GM21390 (cell line): Measurements from ENCODE around the gene WDR3.

Experiments
- ATAC-seq: cut with Tn5 transposase; IDR thresholded peaks from one replicate; pipeline ENCODE4 v1.9.1; 2021; ENCODE audit not compliant: unreplicated experiment

Gene WDR3

DNA sequence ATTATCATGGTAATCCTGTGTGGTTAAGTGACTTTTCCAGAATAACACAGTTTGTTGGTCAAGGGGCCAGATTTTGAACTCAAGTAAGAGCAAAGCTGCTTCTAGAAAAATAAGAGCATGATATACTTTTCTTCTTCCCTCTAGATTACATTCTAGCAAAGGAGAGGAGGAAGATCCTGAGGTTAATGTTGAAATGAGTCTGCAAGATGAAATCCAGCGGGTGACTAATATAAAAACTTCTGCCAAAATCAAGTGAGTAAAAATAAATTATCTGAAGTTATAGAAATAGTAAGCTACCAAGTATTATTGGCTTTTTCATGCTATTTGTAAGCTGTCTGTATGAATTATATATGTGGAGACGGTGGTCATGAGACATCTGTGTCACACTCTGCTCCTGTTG lies 12.8 kb downstream of the WDR3 start:
- no peak for ATAC-seq

DNA sequence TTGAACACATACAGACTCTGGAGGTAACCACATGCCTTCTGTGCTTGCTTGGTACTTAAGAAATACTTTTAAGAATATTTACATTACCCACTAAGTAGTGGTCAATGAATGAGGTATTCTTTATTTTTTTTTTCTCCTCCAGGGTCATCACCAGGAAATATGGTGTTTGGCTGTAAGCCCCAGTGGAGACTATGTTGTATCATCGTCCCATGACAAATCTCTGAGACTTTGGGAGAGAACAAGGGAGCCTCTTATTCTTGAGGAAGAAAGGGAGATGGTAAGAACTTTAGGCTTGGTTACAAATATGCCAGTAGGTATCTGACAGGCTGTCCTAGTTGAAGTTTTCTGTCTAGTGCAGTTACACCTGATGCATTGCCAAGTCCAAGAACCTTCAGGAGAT lies 22.8 kb downstream of the WDR3 start:
- ATAC-seq, result no peak

DNA sequence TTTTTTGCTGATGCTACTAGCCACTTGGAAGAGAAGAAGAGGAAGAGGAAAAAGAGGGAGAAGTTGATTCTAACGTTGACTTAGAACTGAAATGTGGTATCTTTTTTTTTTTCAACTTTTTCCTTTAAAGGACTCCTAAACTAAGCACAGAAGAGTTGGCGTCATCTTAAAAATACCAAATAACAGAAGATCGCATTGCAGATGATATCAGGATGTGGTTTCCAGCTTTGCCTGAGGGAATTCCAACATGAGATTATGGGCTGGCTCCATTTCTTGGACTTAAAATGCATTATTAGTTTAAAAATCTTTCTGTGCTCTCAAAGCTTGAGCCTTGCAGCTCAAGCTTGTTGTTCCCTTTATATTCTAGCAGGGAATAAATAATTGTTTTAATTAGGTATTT lies 29.8 kb downstream of the WDR3 start:
- no peak for ATAC-seq

DNA sequence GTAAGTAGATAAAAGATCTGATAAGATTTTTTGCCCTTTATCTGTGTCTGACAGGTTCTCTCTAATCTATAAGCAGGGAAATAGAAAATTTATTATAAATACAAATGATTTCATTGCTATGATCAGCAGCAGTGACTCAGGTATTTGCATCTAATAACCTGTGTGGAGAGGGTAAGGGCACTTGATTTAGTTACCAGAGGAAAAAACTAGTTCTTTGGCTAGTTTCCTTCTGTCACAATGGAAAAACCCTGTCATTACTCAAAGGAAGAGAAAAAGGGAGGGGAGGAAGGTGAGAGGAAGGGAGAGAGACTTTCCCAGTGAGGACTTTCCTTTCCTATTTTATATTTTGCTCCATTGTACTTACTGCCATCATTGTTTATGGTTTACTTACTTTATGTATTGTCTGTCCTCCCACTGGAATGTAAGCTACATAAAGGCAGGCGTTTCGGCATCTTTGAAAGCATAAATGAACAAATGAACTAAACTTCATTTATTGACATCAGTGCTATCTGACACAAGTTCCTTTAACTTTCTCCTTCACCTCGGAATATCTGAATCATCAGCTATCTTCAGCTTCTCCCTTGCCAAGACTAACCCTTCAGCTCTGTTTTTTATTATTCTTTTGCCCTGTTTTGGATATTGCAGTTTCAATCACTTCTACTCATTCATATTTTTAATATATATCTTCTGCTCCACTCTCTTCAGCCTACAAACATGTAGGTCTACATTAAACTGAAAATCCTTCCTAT lies 34.9 kb downstream of the WDR3 start:
- no peak for ATAC-seq

DNA sequence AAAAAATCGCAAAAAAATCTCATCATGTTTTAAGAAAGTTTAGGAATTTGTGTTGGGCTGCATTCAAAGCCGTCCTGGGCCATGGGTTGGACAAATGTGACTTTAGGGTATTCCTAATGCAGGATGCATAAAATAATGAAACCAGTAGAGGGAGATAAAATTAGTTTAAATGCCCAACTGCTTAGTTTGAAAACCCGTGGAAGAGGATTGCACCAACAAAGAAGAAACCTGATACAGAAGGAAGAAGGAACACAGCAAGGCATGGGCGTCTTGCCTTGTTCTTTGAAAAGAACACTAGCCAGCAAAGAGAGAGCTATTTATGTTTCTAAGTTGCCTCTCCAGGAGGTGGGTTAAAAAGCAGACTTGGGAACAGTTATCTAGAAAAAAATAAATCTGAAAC lies 37.9 kb downstream of the WDR3 start:
- ATAC-seq, result no peak

DNA sequence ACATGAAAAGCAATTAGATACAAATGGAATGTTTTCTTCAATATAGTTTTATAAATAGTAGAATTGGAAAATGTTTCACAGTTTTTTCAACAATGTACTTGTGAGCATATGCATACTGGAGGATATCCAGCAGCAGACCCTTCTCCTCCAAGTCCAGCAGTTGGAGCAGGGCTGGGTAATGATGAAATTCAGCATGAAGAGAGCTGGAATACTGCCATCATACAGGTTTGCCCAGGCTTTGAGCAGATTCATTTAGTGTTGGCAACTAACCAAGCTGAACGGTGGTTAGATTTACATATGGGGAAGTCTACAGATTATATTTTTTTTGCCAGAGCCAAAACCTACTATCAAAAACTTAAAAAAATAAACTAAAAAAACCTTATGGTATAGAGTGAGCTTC lies 38.3 kb downstream of the WDR3 start:
- ATAC-seq, result no peak

DNA sequence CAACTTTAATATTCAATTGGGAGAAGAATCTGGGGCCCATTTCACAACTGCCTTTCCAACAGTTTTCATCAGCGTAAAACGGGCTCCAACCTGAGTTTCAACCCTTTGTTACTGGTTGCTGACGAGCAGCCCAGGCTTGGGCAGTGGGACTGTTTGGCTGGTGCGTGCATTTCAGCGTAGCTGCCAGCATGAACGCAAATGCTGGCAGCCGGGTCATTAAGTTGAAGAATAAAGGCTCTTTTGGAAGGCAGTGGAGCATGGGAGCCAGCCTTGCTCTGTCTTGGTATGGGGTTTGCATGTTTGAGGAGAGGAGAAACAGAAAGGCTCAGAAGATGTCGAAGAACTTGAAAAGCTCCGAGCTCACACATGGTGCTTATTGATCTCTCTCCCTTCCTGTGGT lies 40.7 kb downstream of the WDR3 start:
- no peak for ATAC-seq

DNA sequence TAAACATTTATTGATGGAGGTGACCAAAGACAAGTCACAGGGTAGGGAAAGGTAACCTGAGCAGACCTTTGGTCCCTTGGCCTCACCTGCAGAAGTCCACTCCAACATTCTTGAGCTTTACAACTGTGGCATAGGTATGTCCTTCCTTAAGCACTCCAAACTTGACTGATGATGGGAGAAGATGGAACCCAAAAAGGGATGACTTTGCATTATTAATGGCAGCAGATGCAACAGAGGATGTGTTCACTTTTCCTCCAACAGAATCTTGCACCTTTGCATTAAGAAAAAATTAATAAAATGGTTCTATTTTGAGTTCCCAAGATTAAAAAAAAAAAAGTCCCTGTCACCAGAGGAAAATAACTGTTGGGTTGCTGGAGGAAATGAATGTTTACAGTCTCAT lies 42.2 kb downstream of the WDR3 start:
- no peak for ATAC-seq

DNA sequence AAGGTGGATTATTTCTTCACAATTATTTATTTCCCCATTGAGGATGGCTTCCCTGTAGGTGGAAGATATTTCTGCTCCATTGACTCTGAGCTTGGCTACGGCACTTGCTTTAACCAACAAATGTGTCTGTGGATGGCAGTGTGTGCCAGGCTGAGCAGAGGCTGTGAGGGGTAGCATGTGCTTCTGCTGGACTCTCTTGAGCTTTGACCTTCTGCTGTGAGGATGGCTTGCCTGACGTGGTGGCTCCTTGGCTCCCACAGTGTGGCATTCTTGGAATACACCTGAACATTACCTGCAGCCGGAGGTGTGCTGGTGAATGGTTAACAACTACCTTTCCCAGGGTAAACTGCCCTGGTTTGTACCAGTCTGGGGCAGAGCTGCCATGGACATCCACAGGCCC lies 46.8 kb downstream of the WDR3 start:
- no peak for ATAC-seq

DNA sequence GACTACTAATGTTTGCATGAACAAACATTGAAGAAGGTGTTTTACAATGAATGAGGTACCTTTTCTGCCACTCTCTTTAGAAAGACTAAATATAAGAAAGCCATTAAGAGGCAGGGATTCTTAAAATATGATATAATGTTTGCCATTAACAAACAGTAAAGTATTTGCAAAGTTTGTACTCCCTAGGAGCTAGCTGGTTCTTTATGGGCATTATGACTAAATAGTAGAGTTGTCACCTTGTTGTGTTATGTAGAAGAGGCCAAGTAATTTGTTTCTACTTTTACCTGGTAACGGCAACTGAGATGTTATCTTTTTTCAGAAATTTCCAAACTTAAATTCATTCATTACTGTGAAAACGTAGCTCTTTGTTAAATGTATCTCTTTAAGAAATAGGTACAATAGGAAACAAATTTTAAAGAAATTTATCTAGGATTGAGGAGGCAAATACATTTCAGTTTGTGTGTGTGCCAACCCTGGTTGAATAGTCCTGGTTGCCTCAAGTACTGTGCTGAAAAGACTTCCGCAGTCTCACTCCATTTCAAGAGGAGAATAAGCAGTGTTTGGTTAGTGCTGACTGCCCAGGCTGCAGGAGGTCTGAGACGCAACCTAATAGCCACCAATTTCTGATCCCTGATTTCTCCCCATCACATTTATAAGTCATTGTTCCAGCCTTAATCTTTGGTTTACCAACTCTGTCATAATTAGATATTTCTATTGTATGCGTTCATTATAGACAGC lies 52.1 kb downstream of the WDR3 start:
- no peak for ATAC-seq

DNA sequence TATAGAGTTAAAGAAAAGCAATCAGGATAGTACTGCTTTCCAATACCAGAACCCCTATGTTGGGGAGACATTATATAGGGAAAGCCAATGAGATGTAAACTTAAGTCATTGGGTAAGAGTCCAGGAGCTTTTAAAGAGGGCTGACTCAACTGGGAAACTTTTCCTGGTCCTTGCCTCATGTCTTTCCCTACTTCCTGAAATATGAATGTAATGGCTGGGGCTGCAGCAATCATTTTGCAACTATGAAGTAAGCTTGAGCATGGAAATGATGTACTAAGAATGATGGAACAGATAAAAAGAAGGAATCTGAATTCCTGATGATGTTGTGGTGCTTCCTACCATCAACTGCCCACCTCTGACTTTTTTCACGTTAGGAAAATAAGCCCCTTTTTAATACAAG lies 55.7 kb downstream of the WDR3 start:
- no peak for ATAC-seq

DNA sequence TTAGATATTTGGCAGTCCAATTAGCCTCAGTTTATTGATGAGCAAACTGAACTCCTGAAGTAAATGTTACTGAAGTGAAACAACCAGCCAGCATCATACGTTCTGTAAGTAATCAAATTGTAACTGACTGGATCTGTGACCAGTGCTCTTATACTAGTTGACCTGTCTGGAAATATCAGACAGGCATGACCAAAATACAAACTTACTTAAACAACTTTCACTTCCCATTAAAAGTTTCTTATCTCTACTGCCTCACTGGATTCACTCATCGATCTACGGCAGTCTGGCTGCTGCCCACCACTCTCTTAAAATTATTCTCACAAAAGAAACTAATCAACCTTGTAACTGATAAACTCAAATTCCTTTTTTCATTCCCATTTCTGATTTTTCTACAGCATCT lies 56.4 kb downstream of the WDR3 start:
- ATAC-seq, result peak; percentile 74

DNA sequence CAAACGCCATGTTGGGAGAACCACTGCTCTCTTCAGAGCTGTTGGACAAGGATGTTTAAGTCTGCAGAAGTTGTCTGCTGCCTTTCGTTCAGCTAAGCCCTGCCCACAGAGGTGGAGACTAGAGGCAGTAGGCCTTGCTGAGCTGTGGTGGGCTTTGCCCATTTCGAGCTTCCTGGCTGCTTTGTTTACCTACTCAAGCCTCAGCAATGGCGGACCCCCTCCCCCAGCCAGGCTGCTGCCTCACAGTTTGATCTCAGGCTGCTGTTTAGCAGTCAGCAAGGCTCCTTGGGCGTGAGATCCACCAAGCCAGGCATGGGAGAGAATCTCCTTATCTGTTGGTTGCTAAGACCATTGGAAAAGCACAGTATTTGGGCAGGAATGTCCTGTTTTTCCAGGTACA lies 74.8 kb downstream of the WDR3 start:
- ATAC-seq, result no peak

DNA sequence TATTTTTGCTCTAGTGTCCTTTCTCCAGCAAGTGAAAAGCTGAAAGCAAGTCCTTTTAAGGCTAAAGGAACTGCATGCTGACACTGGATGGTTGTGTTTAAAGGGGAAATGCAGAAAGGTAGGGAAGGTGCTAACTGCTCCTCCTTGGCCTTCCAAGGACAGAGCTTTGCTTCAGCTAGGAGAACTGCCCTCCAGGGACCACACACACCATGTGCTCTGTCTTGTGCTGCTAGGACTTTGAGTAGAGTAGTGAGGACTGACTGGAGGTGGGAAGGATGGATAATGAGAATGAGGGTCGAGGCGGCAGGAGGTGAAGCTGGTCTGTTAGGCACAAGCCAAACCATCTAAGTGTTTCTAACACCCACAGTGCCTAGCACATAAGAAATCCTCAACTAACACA lies 77.9 kb downstream of the WDR3 start:
- ATAC-seq, result no peak

DNA sequence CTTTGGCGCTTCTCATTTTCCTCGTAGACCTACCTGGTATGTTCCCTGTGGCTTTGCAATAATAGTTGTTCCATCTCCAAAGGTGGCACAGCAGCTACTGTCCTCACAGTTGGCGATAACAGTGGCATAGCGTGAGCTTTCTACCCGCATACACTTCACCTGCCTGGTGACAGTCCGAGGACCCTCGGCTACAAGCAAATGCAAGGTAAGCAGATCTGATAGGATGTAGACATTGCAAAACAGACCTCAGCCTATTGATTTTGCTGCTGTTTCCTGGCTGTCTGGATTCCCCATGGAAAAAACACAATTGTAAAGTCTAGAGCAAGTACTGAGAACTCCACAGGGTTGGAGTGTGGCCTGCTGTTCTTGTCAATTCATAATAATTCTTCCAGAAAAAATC lies 78.5 kb downstream of the WDR3 start:
- ATAC-seq, result no peak

DNA sequence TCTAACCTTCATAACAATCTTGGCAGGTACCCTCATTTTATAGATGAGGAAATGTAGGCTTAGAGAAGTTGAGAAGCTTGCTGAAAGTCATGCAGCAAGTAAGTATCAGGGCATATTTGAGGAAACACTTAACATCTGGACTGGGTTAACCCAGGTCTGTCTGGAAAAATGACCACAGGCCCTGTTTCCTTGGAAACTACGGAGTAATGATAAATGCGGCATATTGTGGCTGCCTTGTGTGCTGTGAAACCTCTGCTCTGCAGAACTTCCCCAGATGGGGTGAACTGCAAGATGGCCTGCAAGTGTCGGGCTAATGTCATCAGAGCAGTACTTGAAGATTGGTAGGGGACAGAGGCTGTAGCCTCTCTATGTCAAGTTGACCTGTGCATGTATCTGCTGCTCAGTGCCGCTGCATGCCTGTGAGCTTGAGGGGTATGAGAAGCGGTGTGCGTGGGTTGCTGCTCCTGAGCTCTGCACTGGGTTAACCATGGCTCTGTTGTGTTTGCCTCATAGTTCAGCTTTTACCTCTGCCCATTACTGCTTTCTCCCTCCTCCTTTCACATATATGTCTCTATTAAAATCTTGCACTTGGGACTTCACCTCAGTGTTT lies 83.1 kb downstream of the WDR3 start:
- ATAC-seq, result no peak

DNA sequence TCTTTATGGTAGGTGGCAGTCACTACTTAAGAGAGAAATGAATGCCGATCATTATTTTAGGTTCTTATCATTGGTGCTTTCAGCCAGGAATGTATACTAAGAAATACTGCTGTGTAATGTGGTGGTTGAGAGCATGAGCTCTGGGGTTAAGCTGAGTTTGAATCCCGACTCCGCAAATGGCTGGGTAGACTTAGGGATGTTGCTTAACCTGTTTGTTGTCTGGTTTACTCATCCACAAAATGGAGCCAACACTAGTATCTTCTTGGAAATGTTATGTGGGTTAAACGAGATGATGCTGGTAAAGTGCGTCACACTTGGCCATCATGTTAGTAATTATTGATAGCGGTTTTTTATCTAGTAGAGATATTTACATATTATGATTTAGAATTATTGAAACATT lies 83.8 kb downstream of the WDR3 start:
- ATAC-seq, result no peak

DNA sequence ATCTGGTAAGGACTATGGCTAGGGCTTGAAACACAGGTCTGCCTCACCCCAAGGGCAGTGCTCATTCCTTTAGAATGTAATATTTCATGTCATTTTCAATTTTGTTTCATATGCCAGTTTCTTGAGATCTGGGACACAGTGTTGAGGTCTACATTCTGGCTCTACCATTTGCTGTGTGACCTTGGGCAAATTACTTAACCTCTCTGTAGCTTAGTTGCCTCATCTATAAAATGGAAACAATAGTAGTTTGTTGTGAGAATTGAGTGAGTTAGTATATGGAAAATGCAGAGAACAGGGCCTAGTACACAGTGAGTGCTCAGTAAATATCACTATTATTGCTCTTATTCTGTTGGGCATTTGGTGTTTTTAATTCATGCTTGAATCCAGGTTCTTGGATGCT lies 84.4 kb downstream of the WDR3 start:
- no peak for ATAC-seq
